GM10847 (cell line): ENCODE measurements around the gene VCL.

Experiments used
- POLR2A ChIP-seq: IDR thresholded peaks from 2 replicates; pipeline ENCODE4 v1.6.1; 2011; ENCODE audit not compliant: insufficient read length; ENCODE audit errors: extremely low read depth

The VCL gene

GRCh38 chr10:74099836-74100235, 101.9 kb downstream of the VCL start:
- no peak for TF ChIP-seq POLR2A

- no peak for TF ChIP-seq POLR2A
Measured at GRCh38 chr10:74103560-74104258, 105.8 kb downstream of the VCL start.

GRCh38 chr10:74104480-74104879, 106.6 kb downstream of the VCL start:
- no peak for TF ChIP-seq POLR2A

- TF ChIP-seq POLR2A = no peak
Measured at GRCh38 chr10:74104996-74105395, 107.1 kb downstream of the VCL start.

GRCh38 chr10:74107391-74107790, 109.5 kb downstream of the VCL start:
- no peak for TF ChIP-seq POLR2A

- TF ChIP-seq POLR2A = no peak
Measured at GRCh38 chr10:74109452-74109851, 111.5 kb downstream of the VCL start.

- no peak for TF ChIP-seq POLR2A
Measured at GRCh38 chr10:74110120-74110519, 112.2 kb downstream of the VCL start.

- no peak for TF ChIP-seq POLR2A
Measured at GRCh38 chr10:74111799-74112198, 113.9 kb downstream of the VCL start.

GRCh38 chr10:74113546-74113945, 115.6 kb downstream of the VCL start:
- TF ChIP-seq POLR2A = no peak

- no peak for TF ChIP-seq POLR2A
Measured at GRCh38 chr10:74114041-74114448, 116.1 kb downstream of the VCL start.

- TF ChIP-seq POLR2A = no peak
Measured at GRCh38 chr10:74117738-74118137, 119.8 kb downstream of the VCL start.

- no peak for TF ChIP-seq POLR2A
Measured at GRCh38 chr10:74118804-74119203, 120.9 kb downstream of the VCL start.

GRCh38 chr10:74120911-74121310, 123.0 kb downstream of the VCL start:
- no peak for TF ChIP-seq POLR2A

- TF ChIP-seq POLR2A = no peak
Measured at GRCh38 chr10:74121368-74121767, 123.5 kb downstream of the VCL start.

- no peak for TF ChIP-seq POLR2A
Measured at GRCh38 chr10:74122060-74122459, 124.1 kb downstream of the VCL start.

- no peak for TF ChIP-seq POLR2A
Measured at GRCh38 chr10:74123081-74123480, 125.2 kb downstream of the VCL start.
